Thymus (tissue), 14 donors: ENCODE results near the gene DDAH2. TPM values are rescaled to one million over a fixed set of nuclear protein-coding genes. Genes with fewer than 3 reads are reported as not detected.

ENCODE experiments used
- DNase-seq, 9 donors: peaks; one replicate each; pipeline ENCODE4 v3.0.0-alpha.2; 2013; ENCODE audit warnings: low spot score in 9 of 9, low read depth in 6 of 9, missing footprints in 1 of 9
- H3K27ac ChIP-seq, 2 donors: one replicate each; pipeline ENCODE4 v1.5.1; 2013; ENCODE audit warnings: control low read depth in 1 of 2, low read depth in 1 of 2, low read length in 1 of 2, mild to moderate bottlenecking in 1 of 2, moderate library complexity in 1 of 2
- H3K27me3 ChIP-seq, 2 donors: one replicate each; pipeline ENCODE4 v1.5.1; 2013; ENCODE audit warnings: low read length in 1 of 2; ENCODE audit not compliant: control insufficient read depth in 2 of 2, insufficient read depth in 1 of 2
- H3K36me3 ChIP-seq, 2 donors: one replicate each; pipeline ENCODE4 v1.5.1; 2013; ENCODE audit warnings: low read length in 1 of 2, mild to moderate bottlenecking in 1 of 2, moderate library complexity in 1 of 2; ENCODE audit not compliant: control insufficient read depth in 2 of 2, insufficient read depth in 2 of 2
- H3K4me1 ChIP-seq, 2 donors: one replicate each; pipeline ENCODE4 v1.5.1; 2013; ENCODE audit warnings: low read length in 2 of 2; ENCODE audit not compliant: control insufficient read depth in 2 of 2, insufficient read depth in 2 of 2
- H3K4me3 ChIP-seq, 2 donors: one replicate each; pipeline ENCODE4 v1.5.1; 2013; ENCODE audit warnings: low read length in 2 of 2, control low read depth in 1 of 2, mild to moderate bottlenecking in 1 of 2
- H3K9me3 ChIP-seq, 2 donors: one replicate each; pipeline ENCODE4 v1.5.1; 2013; ENCODE audit warnings: low read length in 1 of 2, mild to moderate bottlenecking in 1 of 2; ENCODE audit not compliant: control insufficient read depth in 2 of 2, insufficient read depth in 1 of 2
- whole genome bisulfite sequencing: extraction: QIAGEN DNeasy Blood & Tissue Kit; methylation state at CpG from one replicate; pipeline ENCODE4 v1.1.7; 2013; 5-methylcytosine and 5-hydroxymethylcytosine counted together
- long read RNA-seq, 10 donors: transcript quantifications; one replicate each; lab custom pipeline, GENCODE V29; 2026
- polyA plus RNA-seq: library from polyadenylated mRNA; stranded (reverse); fragments of 200-250 nt; gene quantifications from one replicate; pipeline ENCODE4 v1.2.3, GENCODE V29; 2013
- total RNA-seq: library from RNA; stranded (reverse); fragments of 120-200 nt; gene quantifications from one replicate; pipeline ENCODE4 v1.2.4, GENCODE V29; 2013
- donor health status: healthy.

Gene DDAH2
- 49.6 TPM for total RNA-seq
- polyA plus RNA-seq: 105 TPM
- long read RNA-seq, donor 1, partial matches to known transcripts: 0 of 5 reads
- long read RNA-seq, donor 1, other reads (novel, unspliced or antisense): 0 of 5 reads
- long read RNA-seq, donor 2: 0 reads
- long read RNA-seq, donor 3, transcript DDAH2-212 (6 exons, 1,688 nt): minor isoform, 11 of 61 reads
- long read RNA-seq, donor 3, transcript DDAH2-213 (7 exons, 1,688 nt): major isoform, 29 of 61 reads
- long read RNA-seq, donor 3, partial matches to known transcripts: 18 of 61 reads
- long read RNA-seq, donor 3, other reads (novel, unspliced or antisense): 0 of 61 reads
- long read RNA-seq, donor 4, transcript DDAH2-213 (7 exons, 1,688 nt): major isoform, 10 of 19 reads
- long read RNA-seq, donor 4, transcript DDAH2-212 (6 exons, 1,688 nt): minor isoform, 6 of 19 reads
- long read RNA-seq, donor 4, partial matches to known transcripts: 0 of 19 reads
- long read RNA-seq, donor 4, other reads (novel, unspliced or antisense): 0 of 19 reads
- long read RNA-seq, donor 5, transcript DDAH2-213 (7 exons, 1,688 nt): major isoform, 39 of 98 reads
- long read RNA-seq, donor 5, transcript DDAH2-212 (6 exons, 1,688 nt): minor isoform, 22 of 98 reads
- long read RNA-seq, donor 5, transcript DDAH2-211 (7 exons, 1,330 nt): minor isoform, 6 of 98 reads
- long read RNA-seq, donor 5, partial matches to known transcripts: 28 of 98 reads
- long read RNA-seq, donor 5, other reads (novel, unspliced or antisense): 0 of 98 reads
- long read RNA-seq, donor 6, transcript DDAH2-213 (7 exons, 1,688 nt): major isoform, 24 of 28 reads
- long read RNA-seq, donor 6, partial matches to known transcripts: 0 of 28 reads
- long read RNA-seq, donor 6, other reads (novel, unspliced or antisense): 0 of 28 reads
- long read RNA-seq, donor 7, transcript DDAH2-212 (6 exons, 1,688 nt): minor isoform, 7 of 41 reads
- long read RNA-seq, donor 7, transcript DDAH2-213 (7 exons, 1,688 nt): major isoform, 16 of 41 reads
- long read RNA-seq, donor 7, partial matches to known transcripts: 14 of 41 reads
- long read RNA-seq, donor 7, other reads (novel, unspliced or antisense): 0 of 41 reads
- long read RNA-seq, donor 8, transcript DDAH2-212 (6 exons, 1,688 nt): minor isoform, 8 of 19 reads
- long read RNA-seq, donor 8, transcript DDAH2-213 (7 exons, 1,688 nt): major isoform, 9 of 19 reads
- long read RNA-seq, donor 8, partial matches to known transcripts: 0 of 19 reads
- long read RNA-seq, donor 8, other reads (novel, unspliced or antisense): 0 of 19 reads
- long read RNA-seq, donor 9, transcript DDAH2-213 (7 exons, 1,688 nt): major isoform, 20 of 31 reads
- long read RNA-seq, donor 9, partial matches to known transcripts: 7 of 31 reads
- long read RNA-seq, donor 9, other reads (novel, unspliced or antisense): 0 of 31 reads
- long read RNA-seq, donor 10, transcript DDAH2-212 (6 exons, 1,688 nt): minor isoform, 9 of 38 reads
- long read RNA-seq, donor 10, transcript DDAH2-213 (7 exons, 1,688 nt): major isoform, 18 of 38 reads
- long read RNA-seq, donor 10, partial matches to known transcripts: 7 of 38 reads
- long read RNA-seq, donor 10, other reads (novel, unspliced or antisense): 0 of 38 reads

- 41% methylated on average over 36 of the region's 36 CpGs for WGBS
- Histone ChIP-seq H3K4me3 (peak within 1 kb of the TSS; percentile 71 to 74), H3K36me3 (peaks cover 24 to 41% of the 10 kb centered on the region in 2 donors), H3K4me1 (peaks cover 22 to 63% of the 10 kb centered on the region in 2 donors), H3K27me3 (no peaks in the 10 kb centered on the region), H3K27ac (peak within 1 kb of the TSS; percentile 61 to 83), H3K9me3 (no peaks in the 10 kb centered on the region)
- no peak for DNase-seq
Measured at GRCh38 chr6:31728767-31729514, at the start of gene DDAH2. TSS of gene DDAH2 (minus strand) at chr6:31729299. CDS start at chr6:31729161, 138 bp downstream.

- WGBS: 99% methylated on average over 5 of the region's 5 CpGs
- peaks cover 43 to 46% of the 10 kb centered on the region in 2 donors for H3K36me3 ChIP-seq
- H3K27ac ChIP-seq: no peak overlapping the region
Measured at GRCh38 chr6:31778193-31778592, 49.1 kb upstream of the DDAH2 start.

GRCh38 chr6:31777667-31778050 is 48.6 kb upstream of the DDAH2 start:
- Histone ChIP-seq H3K4me1 (peaks cover 17% of the 10 kb centered on the region in 2 donors), H3K9me3 (no peaks in the 10 kb centered on the region), H3K27me3 (peaks cover 0 to 2% of the 10 kb centered on the region in 2 donors), H3K36me3 (peaks cover 42 to 43% of the 10 kb centered on the region in 2 donors), H3K4me3 (no peak overlapping the region), H3K27ac (no peak overlapping the region)
- WGBS: 98% methylated on average over 5 of the region's 5 CpGs
- DNase-seq: no peak

More at GRCh38 chr6:31778193-31778592, 49.1 kb upstream of the DDAH2 start:
- H3K4me3 ChIP-seq: no peak overlapping the region
- H3K9me3 ChIP-seq: no peaks in the 10 kb centered on the region
- H3K27me3 ChIP-seq: peaks cover 0 to 2% of the 10 kb centered on the region in 2 donors
- peaks cover 11 to 12% of the 10 kb centered on the region in 2 donors for H3K4me1 ChIP-seq
- DNase-seq: no peak

- Histone ChIP-seq H3K4me3 (no peak within 1 kb of the TSS), H3K27ac (no peak within 1 kb of the TSS), H3K27me3 (peaks cover 0 to 2% of the 10 kb centered on the region in 2 donors), H3K9me3 (peaks cover 0 to 4% of the 10 kb centered on the region in 2 donors), H3K36me3 (peaks cover 37 to 38% of the 10 kb centered on the region in 2 donors), H3K4me1 (peaks cover 17 to 23% of the 10 kb centered on the region in 2 donors)
- 21% methylated on average over 15 of the region's 15 CpGs for WGBS
- DNase-seq: peak in 1 of 9 donors; percentile 34
Measured at GRCh38 chr6:31776989-31777666, 48.0 kb upstream of the DDAH2 start, which contains the start of gene VWA7. TSS of gene VWA7 (minus strand) at chr6:31777328. CDS start at chr6:31776779, 549 bp downstream.

GRCh38 chr6:31776485-31776988 is 47.4 kb upstream of the DDAH2 start:
- H3K4me1 ChIP-seq: peaks cover 17 to 26% of the 10 kb centered on the region in 2 donors
- H3K9me3 ChIP-seq: peaks cover 0 to 5% of the 10 kb centered on the region in 2 donors
- H3K27me3 ChIP-seq: peaks cover 0 to 2% of the 10 kb centered on the region in 2 donors
- no peak overlapping the region for H3K27ac ChIP-seq
- peaks cover 31 to 32% of the 10 kb centered on the region in 2 donors for H3K36me3 ChIP-seq
- H3K4me3 ChIP-seq: no peak overlapping the region
- DNase-seq: no peak
- WGBS: 27% methylated on average over 14 of the region's 14 CpGs

GRCh38 chr6:31775633-31776484 is 46.8 kb upstream of the DDAH2 start:
- WGBS: 97% methylated on average over 32 of the region's 32 CpGs
- H3K9me3 ChIP-seq: peaks cover 0 to 5% of the 10 kb centered on the region in 2 donors
- no peak overlapping the region for H3K27ac ChIP-seq
- H3K36me3 ChIP-seq: peaks cover 24 to 25% of the 10 kb centered on the region in 2 donors
- H3K4me1 ChIP-seq: peaks cover 17 to 29% of the 10 kb centered on the region in 2 donors
- no peak overlapping the region for H3K4me3 ChIP-seq
- H3K27me3 ChIP-seq: peaks cover 0 to 2% of the 10 kb centered on the region in 2 donors
- DNase-seq: no peak

- 96% methylated on average over 4 of the region's 4 CpGs for WGBS
- H3K27ac ChIP-seq: no peak overlapping the region
- DNase-seq: no peak
Measured at GRCh38 chr6:31775184-31775583, 46.1 kb upstream of the DDAH2 start.

More at GRCh38 chr6:31775184-31775583, 46.1 kb upstream of the DDAH2 start:
- H3K36me3 ChIP-seq: peaks cover 18% of the 10 kb centered on the region in 2 donors
- H3K4me1 ChIP-seq: peaks cover 17 to 29% of the 10 kb centered on the region in 2 donors
- no peak overlapping the region for H3K4me3 ChIP-seq
- H3K27me3 ChIP-seq: peaks cover 0 to 2% of the 10 kb centered on the region in 2 donors
- peaks cover 0 to 5% of the 10 kb centered on the region in 2 donors for H3K9me3 ChIP-seq
